Middle frontal gyrus (tissue), 1 donor: ENCODE measurements around the gene DTX1.
"Not testable (repeated sequence)": the region's sequence is repeated elsewhere in the genome, so short reads cannot be mapped to it uniquely, and the experiment has no call there.

ENCODE experiments used
- DNase-seq: peaks from one replicate; pipeline ENCODE4 v3.0.0-alpha.2; 2015; ENCODE audit warnings: low spot score; ENCODE audit errors: extremely low spot score

Gene DTX1

DNA sequence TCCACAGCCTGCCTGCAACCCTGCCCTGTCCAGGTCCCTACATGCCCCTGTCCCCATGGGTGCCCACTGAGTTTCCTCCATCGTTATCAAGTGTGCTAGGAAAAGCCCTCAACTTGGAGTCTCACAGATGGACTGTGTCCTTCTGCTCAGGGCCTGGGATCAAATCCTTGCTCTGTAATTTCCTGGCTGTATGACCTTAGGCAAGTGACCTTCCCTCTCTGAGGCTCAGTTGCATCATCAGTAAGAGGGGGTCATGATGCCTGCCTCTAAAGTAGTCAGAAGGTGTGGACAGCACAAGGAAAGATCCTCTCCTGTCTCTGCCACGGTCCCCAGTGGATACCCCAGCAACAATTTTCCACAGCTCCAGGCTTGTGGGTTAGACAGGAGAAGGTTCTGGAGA is 56.9 kb downstream of the DTX1 start:
- no peak for DNase-seq

DNA sequence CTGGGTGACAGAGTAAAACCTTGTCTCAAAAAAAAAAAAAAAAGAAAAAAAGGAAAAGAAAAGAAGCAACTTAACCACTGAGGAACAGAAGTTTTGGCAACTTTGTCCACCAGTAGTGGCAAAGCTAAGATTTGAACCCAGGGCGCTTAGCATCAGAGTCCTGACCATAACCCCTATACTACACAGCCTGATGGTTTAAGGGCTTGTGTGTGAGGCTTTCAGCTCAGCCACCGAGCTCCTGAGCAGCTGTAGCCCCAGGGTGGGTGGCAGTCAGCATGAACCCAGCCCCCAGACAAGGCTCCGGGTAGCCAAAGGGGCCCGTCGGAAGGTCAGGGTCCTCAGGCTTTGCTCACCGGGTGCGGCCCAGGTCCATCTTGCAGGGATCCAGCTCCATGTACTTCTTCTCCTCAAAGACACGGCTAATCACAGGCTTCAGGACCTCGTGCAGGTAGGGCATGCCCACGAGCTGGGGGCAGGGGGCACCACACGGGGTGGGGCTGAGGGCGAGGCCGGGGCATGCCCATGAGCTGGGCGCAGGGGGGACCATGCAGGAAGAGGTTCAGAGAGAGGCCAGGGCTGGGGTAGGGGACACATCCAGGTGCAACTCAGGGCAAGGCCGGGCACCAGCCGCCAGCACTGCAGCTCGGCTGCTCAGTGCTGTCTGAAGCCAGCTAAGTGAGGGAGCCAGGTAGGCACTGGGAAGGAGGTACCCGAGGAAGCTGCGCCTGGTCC is 58.1 kb downstream of the DTX1 start:
- DNase-seq, result no peak

DNA sequence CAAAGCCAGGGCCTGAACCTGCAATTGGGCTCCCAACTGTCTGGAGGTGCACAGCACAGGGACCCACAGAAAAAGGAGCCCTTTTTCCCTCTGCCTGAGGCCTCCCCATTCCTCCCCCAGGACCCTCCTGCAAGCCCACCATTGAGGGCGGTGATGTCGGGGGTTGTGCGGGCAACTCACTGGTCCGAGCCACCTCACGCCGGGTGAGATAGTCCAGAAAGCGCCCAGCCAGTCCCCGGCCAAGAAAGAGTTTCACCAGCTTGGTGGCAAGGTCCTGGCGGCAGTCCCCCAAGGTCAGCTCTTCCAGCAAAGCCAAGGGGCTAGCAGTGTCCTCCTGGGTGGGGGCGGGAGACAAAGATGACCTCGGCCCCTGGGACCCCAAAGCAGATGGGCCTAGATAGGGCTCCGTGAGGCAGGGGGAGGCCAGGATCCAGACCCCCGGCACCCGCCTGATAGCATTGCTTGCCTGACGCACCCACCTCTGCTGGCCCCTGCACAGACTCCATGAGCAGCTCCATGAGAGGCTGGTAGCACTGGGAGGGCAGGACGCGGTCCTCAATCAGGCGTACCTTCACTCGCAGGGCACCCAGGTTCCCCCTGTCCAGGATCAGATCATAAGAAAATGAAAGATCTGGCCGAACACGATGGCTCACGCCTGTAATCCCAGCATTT is 59.1 kb downstream of the DTX1 start:
- DNase-seq, result no peak

DNA sequence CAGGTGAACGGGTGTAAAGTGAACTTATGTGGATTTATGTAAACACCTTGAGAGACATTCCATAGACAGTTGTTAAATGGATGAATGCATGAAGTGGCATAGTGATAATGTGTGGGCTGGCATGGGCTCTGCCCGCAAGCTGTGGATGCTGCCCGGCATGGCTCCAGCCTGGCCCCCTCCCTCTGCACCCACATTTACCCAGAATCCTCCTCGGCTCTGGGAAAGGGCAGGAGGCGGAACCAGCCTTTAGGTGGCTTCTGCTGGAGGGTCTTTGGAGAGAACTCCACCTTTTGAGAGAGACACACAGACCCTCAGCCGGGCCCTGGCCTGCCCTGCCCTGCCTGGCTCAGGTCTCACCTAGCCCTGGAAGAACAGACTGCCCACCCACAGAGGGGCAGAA is 60.3 kb downstream of the DTX1 start:
- DNase-seq, result no peak

DNA sequence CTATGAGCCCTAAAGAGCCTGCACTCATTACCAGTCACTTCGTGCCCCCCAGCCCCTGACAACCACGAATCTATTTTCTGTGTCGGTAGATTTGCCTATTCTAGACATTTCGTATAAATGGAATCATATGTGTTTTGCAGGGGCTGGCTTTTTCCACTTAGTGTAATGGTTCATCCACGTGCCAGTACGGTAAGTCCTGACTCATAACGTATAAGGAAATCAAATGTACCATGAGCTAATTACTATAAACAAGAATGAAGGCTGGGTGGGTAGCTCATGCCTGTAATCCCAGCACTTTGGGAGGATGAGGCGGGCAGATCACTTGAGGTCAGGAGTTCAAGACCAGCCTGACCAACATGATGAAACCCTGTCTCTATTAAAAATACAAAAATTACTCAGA is 61.2 kb downstream of the DTX1 start:
- DNase-seq, result not testable (repeated sequence)

DNA sequence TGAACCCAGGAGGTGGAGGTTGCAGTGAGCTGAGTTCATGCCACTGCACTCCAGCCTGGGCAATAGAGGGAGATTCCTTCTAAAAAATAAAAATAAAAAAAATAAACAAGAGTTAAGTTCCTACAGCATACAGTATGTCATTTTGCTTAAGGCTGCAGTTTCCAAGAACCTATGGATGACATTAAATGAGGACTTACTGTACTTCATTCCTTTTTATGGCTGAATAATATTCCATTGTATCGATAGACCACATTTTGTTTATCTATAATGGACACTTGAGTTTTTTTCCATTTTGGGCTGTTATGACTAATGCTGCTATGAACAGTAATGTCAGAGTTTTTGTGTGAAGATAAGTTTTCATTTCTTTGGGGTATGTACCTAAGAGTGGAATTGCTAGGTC is 61.6 kb downstream of the DTX1 start:
- DNase-seq, result no peak

DNA sequence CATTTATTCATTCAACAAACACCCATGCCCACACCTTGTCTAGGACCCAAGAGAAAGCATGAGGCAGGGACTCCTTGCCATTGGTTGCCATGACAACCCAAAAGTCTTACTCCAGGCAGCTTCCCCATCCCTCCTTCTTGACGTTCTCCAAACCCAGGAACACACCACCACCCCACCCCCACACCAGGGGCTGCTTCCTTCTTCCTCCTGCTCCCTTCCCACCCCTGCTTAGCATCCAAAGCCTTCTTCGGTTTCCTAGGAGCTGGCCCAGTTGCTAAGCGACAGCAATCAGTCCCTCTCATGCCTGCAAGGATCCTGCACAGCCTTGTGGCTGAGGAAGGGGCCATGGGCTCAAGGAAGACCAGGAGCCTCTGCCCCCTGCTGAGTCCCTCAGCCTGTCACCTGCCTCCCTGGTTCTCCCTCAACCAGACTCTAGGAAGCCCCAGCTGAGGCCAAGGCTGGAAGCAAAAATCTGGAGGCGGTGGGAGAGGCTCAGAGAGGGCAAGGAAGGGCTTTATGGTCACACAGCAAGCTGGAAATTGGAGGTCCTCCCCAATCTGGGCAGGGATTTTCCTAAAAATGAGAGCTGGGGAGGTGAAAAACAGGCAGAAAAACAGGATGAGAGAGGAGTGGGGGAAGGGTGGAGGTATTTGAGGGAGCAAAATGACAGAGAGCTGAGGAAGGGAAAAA is 63.6 kb downstream of the DTX1 start:
- DNase-seq, result no peak

DNA sequence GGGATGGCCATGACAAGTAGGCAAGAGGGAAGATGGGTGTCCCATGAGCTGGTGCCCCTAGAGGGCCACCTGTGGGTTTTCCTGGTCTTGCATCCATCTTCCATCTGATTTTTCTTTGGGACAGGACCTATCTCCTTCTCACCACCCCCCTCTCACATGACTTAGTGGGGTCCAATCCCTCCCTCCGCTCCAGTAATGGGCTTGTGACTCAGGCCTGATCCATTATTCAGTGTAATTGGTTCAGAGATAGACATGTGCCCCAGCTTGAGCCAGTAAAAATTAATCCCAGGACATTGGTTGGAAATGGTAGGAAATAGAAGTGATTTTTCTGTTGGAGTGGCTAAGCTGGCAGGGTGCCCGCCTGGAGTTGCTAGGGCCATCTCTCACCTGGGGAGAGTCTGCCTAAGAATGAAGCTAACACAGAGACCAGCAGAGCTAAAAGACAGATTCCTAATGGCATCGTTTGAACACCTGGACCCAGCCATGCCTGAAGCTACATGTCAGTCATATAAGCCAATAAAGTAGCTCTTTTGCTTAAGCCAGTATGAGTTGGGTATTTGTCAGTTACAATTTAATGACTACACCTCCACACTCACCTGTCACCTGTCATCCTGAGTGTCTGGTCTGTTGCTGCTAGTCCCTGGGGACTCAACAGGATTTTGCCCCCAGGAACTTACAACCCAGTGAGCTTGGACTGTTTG is 64.3 kb downstream of the DTX1 start:
- DNase-seq, result no peak

DNA sequence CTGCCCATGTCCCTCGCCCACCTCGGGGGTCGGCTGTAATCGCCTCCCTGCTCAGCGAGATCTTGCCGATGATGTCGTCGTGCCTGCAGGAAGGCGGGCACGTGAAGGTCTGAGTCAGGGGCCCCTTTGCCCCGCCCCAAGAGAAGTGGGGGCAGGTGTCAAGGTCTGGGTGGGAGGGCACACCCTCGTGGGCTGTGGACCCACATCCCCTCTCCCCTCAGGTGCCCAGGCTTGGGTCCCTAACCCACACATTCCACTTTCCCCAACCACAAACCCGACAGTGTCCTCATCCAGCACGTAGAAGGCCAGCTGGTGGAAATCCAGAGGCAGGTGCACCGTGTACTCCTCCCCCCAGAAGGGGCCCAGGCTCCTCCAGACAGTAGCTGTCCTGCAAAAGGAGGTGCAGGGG is 71.3 kb downstream of the DTX1 start:
- no peak for DNase-seq

DNA sequence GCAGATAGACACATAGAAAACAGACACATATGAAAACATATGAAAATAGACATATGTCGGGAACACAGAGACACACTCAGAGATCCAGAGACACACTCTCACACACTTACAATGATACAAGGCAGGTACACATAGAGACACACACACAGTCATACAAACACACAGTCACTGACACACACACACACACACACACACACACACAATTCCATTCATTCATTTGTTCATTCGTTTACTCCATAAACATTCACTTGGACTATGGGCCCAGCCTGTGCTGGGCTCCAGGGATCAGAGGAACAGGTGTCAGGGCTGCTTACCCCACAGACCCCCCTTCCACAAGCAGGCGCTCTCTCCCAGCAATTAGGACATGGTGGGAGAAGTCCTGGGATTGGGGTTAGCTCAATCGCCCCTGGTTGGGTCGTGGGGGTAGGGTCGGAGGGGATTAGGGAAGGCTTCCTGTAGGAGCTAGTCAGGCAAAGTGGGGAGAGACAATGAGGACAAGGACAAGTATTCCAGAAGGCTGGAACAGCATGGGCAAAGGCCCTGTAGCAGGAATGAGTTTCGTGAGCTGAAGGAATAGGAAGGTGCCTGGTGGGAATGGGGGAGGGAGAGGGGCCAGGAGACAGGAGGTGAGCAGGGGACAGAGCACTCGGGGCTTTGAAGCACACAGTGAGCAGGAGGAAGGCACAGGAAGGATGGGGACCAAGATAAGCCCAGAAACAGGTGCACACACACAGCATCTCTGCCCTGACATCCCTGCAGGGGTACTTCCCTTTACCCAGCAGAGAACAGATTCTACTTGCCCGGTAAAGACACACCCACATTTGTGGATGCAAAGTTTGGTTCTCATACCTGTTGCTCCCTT is 72.5 kb downstream of the DTX1 start:
- DNase-seq, result no peak

DNA sequence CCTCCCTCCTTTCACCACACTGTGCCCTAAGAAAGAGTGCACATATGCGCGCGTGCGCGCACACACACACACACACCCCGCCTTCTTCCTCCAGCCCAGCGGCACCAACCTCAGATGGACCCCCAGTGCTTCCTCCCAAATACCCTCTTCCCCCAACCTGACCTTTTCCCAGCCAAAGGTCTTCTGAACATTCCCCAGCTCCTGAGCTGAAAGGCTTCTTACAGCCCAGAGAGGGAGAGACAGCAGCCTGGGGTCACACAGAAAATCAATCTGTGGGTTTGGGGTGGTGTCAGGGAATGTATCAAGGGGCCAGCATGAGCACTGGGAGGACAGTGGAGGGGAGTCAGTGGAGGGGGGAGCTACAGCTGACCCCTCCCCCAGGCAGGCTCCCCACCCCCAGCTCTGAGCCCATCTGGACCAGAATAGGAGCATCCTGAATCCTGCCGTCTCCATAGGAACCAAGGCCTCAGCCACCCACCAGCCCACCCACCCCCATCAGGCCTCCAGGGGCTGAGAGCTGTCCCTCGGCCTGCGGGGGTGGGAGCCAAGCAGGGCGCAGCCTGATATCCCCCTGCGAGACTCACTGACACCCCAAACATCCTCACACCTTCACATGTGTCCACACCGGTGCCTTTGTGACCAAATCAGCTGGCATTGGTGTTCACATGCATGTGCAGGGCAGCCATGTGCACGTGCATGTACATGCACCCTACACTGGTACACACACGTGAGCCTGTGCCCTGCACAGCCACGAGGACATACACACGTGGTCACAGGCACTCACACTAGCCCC is 73.3 kb downstream of the DTX1 start:
- DNase-seq, result no peak

DNA sequence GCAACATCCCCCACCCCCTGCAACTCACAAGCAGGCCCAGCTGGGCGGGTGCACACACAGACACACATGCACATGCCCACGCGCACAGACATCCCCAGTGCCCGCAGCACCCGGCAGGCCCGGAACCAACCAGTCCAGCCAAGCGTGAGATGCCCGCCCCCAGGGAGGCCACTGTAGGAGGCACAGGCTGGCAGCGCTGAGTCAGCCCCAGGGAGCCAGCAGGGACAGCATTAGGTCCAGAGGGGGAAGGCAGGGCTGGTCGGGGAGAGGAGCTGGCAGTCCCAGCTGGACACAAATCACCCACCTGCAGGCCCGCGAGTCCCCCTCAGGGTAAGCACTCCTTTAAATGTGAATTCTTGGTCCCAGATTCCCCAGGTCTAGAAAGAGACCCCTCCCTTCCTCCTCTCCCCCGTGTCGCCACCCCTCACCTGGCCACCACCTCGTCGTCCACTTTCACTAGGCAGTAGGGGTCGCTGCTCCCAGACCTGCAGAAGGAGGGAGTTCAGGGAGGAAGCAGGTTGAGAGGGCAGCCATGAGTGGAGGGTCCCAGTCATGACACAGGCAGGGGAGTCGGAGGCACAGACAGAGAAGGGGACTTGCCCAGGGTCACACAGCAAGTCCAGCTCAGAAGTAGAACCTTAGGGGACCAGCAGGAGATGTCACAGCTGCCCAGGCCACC is 74.1 kb downstream of the DTX1 start:
- DNase-seq, result peak; percentile 41

DNA sequence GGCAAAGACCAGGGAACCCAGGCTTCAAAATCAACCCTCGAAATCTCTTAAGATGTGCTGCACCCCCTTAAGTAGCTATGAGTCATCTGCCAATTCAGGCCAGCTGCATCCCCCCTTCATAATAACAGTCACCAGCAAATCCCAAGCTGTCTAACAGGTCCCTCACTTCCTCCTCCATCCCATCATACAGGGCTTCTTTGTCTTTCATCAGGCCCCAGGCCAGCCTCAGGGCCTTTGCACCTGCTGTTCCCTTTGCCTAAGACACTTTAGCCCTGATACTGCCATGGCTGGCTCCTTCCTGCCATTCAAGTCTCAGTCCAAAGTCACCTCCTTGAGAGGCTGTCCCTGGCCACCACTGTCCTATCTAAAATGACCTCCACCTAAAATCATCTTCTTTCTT is 75.0 kb downstream of the DTX1 start:
- DNase-seq, result no peak

DNA sequence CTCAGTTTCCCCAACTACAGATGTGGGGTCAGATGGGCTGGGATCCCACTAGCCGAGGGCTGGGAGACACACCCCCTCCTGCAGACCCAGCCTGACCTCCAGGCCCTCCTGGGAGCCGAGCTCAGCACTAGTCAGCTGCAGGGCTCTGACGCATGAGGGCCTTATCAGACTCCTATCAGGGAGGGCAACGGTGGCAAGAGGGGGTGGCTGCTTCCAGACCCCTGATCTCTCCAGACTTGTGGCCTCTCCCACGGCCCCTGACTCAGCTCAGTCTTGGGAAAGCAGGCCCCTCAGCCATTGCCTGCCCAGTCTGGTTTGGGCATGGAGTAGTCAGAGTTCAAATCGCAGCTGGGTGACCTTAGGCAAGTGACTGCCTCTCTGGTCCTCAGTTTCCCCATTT is 76.5 kb downstream of the DTX1 start:
- DNase-seq, result no peak

DNA sequence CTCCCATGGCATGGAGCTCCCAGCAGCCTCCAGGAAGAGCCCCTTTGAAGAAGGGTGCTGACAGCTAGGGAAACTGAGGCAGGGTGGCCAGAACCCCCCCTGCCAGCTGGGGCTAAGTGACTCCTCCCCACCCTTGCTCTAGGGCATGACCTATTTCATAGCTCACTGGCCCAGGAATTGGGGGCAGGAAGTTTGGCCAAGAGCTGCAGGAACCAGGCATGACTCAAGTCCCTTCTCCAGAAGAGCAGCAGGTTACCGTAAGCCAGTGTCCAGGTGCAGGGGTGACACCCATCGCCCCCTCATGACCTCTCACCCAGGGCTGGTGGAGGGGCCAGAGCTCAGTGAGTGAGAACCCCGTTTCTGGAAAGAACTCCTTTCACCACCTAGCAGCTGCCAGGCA is 77.1 kb downstream of the DTX1 start:
- no peak for DNase-seq

DNA sequence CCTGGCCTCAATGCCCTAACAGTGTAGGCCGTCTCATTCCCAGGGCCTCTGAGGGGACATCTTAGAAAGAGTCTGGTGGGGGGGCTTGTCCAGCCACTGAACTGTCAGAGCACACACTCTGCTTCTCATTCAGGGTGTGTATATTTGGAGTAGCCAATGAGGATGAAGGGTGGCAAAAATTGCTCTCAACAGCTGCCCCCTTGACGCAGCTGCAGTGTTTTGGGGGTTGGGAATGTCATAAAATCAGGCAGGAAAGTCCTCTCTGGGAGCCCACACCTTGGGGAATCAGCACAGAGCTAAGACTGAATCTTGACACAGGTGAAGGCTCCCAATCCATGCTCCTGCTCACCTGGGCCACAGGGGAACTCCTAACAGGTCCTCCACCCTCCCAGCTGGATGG is 77.5 kb downstream of the DTX1 start:
- DNase-seq, result no peak

DNA sequence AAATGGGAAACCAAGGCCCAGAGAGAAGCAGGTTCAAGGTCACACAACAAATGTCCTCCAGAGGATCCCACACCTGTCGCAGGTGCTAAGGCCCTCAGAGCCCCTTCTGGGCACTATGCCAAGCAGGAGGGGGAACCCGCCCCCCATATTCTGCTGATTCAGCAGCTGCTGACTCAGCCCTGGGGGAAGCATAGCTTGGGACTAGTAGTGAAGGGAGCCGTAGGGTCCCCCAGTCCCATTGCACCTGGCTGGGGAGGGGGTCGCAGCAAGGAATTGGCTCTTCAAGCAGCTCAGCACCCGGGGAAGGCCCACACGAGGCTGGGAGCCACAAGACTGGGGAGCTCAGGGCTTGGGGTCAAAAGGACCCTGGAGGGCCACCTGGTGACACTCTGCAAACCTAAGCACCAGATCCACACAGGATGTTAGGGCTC is 78.0 kb downstream of the DTX1 start:
- no peak for DNase-seq

DNA sequence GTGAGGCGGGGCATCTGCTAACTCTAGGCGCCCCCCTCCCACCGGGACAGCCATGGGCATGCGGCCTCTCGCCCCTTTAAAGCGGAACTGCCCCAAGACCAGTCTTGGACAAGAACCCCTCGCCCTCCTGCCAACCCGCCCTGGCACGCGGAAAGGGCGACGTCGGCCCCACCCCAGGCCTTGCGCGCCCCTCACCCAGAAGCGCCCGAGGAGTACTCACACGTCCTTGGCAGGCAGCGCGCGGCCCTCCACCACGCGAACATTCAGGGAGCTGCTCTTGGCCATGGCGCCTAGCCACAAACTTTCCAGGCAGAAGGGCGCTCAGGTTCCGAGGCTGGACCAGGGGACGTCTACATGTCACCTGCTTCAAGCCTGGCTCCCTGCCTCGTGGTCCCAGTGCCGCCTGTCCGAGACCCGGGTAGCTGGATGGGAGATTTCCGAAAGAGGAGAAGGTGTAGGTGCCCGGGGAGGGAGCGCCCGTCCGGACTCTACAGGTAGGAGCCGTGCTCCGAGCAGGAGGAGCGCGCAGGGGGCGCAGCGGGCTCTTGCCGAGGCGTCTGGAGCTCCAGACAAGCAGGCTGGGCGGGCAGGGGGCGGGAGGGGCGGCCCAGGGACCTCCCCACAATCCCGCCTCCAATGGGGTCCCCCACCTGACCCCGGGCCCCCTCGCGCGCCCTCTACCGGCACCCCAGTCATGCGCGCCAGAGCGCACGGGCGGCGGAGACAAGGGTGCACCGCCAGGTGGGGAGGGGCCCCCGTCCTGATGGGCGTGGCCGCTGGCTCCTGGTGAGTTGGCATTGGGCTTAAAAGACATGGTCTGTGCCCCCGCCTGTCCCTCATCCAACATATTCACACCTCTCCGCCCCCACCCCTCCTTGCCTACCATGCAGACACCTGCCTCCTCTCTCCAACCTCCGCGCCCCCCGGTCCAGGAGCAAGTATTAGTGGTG is 78.9 kb downstream of the DTX1 start, which contains the start of gene RASAL1:
Gene RASAL1 (minus strand): TSS at position 584 of the 950 bp plus-strand sequence. CDS start 299 bp downstream, at position 285.
- no peak for DNase-seq
